ENCODE data around the gene SH3TC1. TPM values are rescaled to one million over a fixed set of nuclear protein-coding genes. Genes with fewer than 3 reads are reported as not detected.

Gene SH3TC1
- total RNA-seq, 4 donors from 2014 or later: 15.0 to 78.6 (median 41.4) TPM

DNA sequence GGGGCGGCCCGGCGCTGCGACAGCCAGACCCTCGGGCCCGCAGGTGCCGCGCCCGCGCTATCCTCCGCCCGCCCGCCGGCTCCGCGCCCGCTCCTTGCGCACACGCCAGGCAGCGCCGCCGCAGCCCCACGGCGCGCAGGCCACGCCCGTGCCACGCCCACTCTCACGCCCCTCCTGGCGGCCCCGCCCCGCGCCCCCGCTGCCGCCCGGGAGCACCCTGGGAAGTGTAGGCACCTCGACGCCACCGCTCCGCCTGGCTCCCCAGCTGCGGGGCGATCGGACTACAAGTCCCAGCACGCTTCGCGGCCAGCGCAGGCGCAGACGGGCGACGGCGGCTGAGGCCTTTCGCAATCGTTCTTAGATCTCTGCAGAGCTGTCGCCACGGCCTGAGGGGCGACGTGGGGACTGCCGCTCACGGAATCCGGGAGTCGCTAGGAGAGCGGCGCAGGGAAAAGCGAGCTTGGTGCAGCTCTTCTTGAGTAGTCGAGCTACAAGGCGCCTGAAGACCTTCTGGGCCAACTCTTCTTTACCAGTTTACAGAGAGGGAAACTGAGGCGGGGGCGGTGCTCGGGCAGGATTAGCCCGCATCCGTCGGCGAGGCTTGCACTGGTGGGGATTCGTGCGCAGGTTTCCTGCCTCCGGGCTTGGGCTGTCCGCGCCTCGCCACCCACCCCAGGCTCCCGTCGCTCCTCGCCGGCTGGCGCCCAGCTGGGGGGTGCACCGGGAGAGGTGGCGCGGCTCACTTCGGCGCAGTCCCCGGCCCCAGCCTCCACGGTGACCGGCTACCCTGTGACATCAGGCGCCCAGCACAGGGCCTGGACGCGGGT, 40.2 kb upstream of the SH3TC1 start, which contains the start of gene ABLIM2:
Gene ABLIM2, minus strand, starts transcription at position 104 of the 827 bp plus-strand sequence. CDS start 124 bp downstream, outside the sequence.
- Histone ChIP-seq H3K27ac (peak within 1 kb of the TSS; percentile 65 to 84 (median 72)), H3K4me1 (peaks cover 12 to 24% (median 21%) of the 10 kb centered on the region in 4 donors), H3K36me3 (no peaks in the 10 kb centered on the region), H3K27me3 (peaks cover 10% of the 10 kb centered on the region), H3K9me3 (no peaks in the 10 kb centered on the region), H3K4me3 (peak within 1 kb of the TSS; percentile 44 to 91 (median 72))
- TF ChIP-seq POLR2A (IDR thresholded peaks at IDR 0.05): peak; percentile 71
- no peak for TF ChIP-seq EP300 (IDR thresholded peaks at IDR 0.05; ENCODE audit: low read depth)
- peak; percentile 84 to 91 (median 85) for TF ChIP-seq POLR2AphosphoS5 (IDR thresholded peaks at IDR 0.05)
- TF ChIP-seq, protein P1, sequence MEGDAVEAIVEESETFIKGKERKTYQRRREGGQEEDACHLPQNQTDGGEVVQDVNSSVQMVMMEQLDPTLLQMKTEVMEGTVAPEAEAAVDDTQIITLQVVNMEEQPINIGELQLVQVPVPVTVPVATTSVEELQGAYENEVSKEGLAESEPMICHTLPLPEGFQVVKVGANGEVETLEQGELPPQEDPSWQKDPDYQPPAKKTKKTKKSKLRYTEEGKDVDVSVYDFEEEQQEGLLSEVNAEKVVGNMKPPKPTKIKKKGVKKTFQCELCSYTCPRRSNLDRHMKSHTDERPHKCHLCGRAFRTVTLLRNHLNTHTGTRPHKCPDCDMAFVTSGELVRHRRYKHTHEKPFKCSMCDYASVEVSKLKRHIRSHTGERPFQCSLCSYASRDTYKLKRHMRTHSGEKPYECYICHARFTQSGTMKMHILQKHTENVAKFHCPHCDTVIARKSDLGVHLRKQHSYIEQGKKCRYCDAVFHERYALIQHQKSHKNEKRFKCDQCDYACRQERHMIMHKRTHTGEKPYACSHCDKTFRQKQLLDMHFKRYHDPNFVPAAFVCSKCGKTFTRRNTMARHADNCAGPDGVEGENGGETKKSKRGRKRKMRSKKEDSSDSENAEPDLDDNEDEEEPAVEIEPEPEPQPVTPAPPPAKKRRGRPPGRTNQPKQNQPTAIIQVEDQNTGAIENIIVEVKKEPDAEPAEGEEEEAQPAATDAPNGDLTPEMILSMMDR (IDR thresholded peaks at IDR 0.05): no peak
- intact Hi-C loops (cut with DNase I; ENCODE audit: low total_unique reads): no loop called here
- 0% methylated on average over 71 of the region's 96 CpGs; no CpG with 5 or more reads in 1 of the 2 donors for WGBS, 2 donors (ENCODE audit: low coverage in 1 of 2)
- in situ Hi-C loops (cut with MboI; ENCODE audit: low pct_ligation_motif_present in 1 of 4, low pct_unique_long_range_greater_than_20kb in 1 of 4, low sequenced_read_pairs in 3 of 4): loop anchor here in 1 of 4 donors (25.0 kb wide), 1 partner anchor 253 kb away; no protein-coding TSS in a partner anchor
- DNase-seq: peak; percentile 99

DNA sequence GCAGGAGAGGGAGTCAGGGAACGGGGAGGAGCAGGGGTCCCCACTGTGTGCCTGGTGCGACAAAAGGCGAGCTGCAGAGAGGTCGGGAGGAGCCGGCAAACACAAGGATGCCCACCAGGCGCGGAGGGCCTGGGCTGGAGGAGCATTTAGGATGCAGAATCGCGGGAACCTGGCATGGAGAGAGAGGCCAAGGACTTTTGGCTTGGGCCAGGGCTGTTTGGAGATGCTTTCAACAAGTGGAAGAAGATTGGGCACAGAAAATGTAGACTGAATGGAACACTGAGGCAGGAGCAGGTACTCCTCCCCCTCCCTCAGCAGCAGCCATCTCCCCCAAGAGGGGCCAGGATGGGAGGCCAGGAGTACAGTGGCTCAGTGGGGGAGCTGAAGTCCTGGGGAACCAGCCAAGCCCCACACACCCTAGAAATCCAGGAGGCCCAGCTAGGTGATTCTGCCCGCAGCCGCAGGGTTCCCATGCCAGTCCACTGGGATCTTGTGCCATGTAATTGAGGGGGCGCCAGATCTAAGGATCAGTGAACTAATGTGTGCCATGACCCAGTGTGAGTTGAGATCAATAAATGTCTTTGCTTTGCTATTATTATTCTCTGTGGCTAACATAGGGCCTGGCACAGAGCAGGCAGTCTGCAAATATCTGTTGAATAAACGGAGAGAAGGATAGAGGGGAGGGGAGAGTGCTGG, 39.4 kb upstream of the SH3TC1 start:
- in situ Hi-C loops (cut with MboI; ENCODE audit: low pct_ligation_motif_present in 1 of 4, low pct_unique_long_range_greater_than_20kb in 1 of 4, low sequenced_read_pairs in 3 of 4) (loop anchor here in 1 of 4 donors (25.0 kb wide), 1 partner anchor 253 kb away; no protein-coding TSS in a partner anchor), intact Hi-C loops (cut with DNase I; ENCODE audit: low total_unique reads) (no loop called here)
- H3K27ac ChIP-seq: peak overlapping the region in 3 of 4 donors; percentile 65 to 84 (median 78)
- peak overlapping the region; percentile 44 to 91 (median 72) for H3K4me3 ChIP-seq
- no peak for TF ChIP-seq POLR2A (IDR thresholded peaks at IDR 0.05)
- TF ChIP-seq, protein P1 (IDR thresholded peaks at IDR 0.05): no peak
- no peak for TF ChIP-seq EP300 (IDR thresholded peaks at IDR 0.05; ENCODE audit: low read depth)
- no peak for TF ChIP-seq POLR2AphosphoS5 (IDR thresholded peaks at IDR 0.05)
- peaks cover 12 to 24% (median 21%) of the 10 kb centered on the region in 4 donors for H3K4me1 ChIP-seq
- no peaks in the 10 kb centered on the region for H3K36me3 ChIP-seq
- no peaks in the 10 kb centered on the region for H3K9me3 ChIP-seq
- WGBS, 2 donors (ENCODE audit: low coverage in 1 of 2): 38% methylated on average over 13 of the region's 13 CpGs; no CpG with 5 or more reads in 1 of the 2 donors
- peaks cover 10% of the 10 kb centered on the region for H3K27me3 ChIP-seq
- DNase-seq: no peak

DNA sequence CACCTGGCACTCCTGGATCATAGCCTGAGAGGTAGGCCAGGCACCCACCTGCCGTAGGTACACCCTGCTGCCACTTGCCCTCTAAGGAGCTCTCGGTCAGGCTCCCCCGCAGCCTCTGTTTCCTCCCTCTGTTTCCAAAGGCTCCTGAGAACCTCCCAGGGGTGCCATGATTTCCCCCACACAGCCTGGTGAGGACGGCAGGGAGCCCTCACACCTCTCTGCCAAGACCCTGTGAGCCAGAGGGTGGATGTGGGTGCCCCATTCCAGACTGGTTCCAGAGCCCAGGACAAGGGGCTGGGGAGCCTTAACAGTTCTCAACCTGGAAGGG, 38.9 kb upstream of the SH3TC1 start:
- no peak for DNase-seq
- no peak for TF ChIP-seq POLR2AphosphoS5 (IDR thresholded peaks at IDR 0.05)
- no peak for TF ChIP-seq POLR2A (IDR thresholded peaks at IDR 0.05)
- no peak for TF ChIP-seq EP300 (IDR thresholded peaks at IDR 0.05; ENCODE audit: low read depth)
- TF ChIP-seq, protein P1 (IDR thresholded peaks at IDR 0.05): no peak
- in situ Hi-C loops (cut with MboI; ENCODE audit: low pct_ligation_motif_present in 1 of 4, low pct_unique_long_range_greater_than_20kb in 1 of 4, low sequenced_read_pairs in 3 of 4) (loop anchor here in 1 of 4 donors (25.0 kb wide), 1 partner anchor 252 kb away; no protein-coding TSS in a partner anchor), intact Hi-C loops (cut with DNase I; ENCODE audit: low total_unique reads) (no loop called here)
- Histone ChIP-seq H3K36me3 (no peaks in the 10 kb centered on the region), H3K27me3 (peaks cover 10% of the 10 kb centered on the region), H3K9me3 (no peaks in the 10 kb centered on the region), H3K4me1 (peaks cover 12 to 24% (median 21%) of the 10 kb centered on the region in 4 donors), H3K27ac (no peak overlapping the region), H3K4me3 (no peak overlapping the region)
- WGBS, 2 donors (ENCODE audit: low coverage in 1 of 2): 74% methylated on average over 4 of the region's 4 CpGs; no CpG with 5 or more reads in 1 of the 2 donors

DNA sequence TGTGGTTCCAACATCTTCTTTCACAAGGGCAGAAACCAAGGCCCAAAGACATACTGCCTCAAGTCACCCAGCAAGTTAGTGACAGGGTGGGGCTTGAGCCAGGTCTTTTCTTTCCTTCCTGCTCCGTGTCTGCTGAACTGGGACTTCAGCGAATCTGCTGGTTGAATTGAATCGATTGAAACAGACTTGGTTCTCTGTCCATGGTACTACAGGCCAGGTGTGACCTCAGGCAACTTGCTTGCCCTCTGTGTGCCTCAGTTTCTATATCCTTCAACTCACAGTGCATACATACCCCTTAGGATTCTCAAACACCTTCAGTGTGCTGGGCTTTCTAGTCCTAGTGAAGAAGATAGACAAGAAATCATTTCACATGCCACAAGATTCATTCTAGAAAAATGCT, 38.5 kb upstream of the SH3TC1 start:
- intact Hi-C loops (cut with DNase I; ENCODE audit: low total_unique reads) (no loop called here), in situ Hi-C loops (cut with MboI; ENCODE audit: low pct_ligation_motif_present in 1 of 4, low pct_unique_long_range_greater_than_20kb in 1 of 4, low sequenced_read_pairs in 3 of 4) (loop anchor here in 1 of 4 donors (25.0 kb wide), 1 partner anchor 252 kb away; no protein-coding TSS in a partner anchor)
- DNase-seq: no peak
- Histone ChIP-seq H3K36me3 (no peaks in the 10 kb centered on the region), H3K27ac (no peak overlapping the region), H3K9me3 (no peaks in the 10 kb centered on the region), H3K4me1 (peaks cover 12 to 24% (median 21%) of the 10 kb centered on the region in 4 donors), H3K27me3 (peaks cover 10% of the 10 kb centered on the region), H3K4me3 (no peak overlapping the region)
- no peak for TF ChIP-seq EP300 (IDR thresholded peaks at IDR 0.05; ENCODE audit: low read depth)
- TF ChIP-seq, protein P1 (IDR thresholded peaks at IDR 0.05): no peak
- 42% methylated on average over 3 of the region's 3 CpGs; no CpG with 5 or more reads in 1 of the 2 donors for WGBS, 2 donors (ENCODE audit: low coverage in 1 of 2)

Data from transverse colon (tissue), 4 donors.